HUES6 (cell line): ENCODE measurements around the gene TGFB1I1.

Source experiments
- H3K27ac ChIP-seq: 2 replicates; pipeline ENCODE4 v1.7.0; 2013; ENCODE audit warnings: low read depth, mild to moderate bottlenecking, low read length, inconsistent platforms
- H3K27me3 ChIP-seq: 2 replicates; pipeline ENCODE4 v1.6.1; 2013; ENCODE audit warnings: low read length; ENCODE audit not compliant: control insufficient read depth, insufficient read depth
- H3K36me3 ChIP-seq: 2 replicates; pipeline ENCODE4 v1.6.1; 2013; ENCODE audit warnings: low read length; ENCODE audit not compliant: control insufficient read depth, insufficient read depth
- H3K4me1 ChIP-seq: 2 replicates; pipeline ENCODE4 v1.6.1; 2013; ENCODE audit warnings: low read length; ENCODE audit not compliant: control insufficient read depth, insufficient read depth
- H3K4me3 ChIP-seq: 2 replicates; pipeline ENCODE4 v1.5.1; 2013; ENCODE audit warnings: low read depth, low read length
- H3K9ac ChIP-seq: one replicate; pipeline ENCODE4 v1.6.1; 2013; ENCODE audit warnings: mild to moderate bottlenecking, low read length
- H3K9me3 ChIP-seq: 2 replicates; pipeline ENCODE4 v1.6.1; 2013; ENCODE audit warnings: low read depth, low read length; ENCODE audit not compliant: control insufficient read depth, insufficient read depth

Gene TGFB1I1

GRCh38 chr16:31471875-31472708 lies at the start of gene TGFB1I1:
TSS of gene TGFB1I1 (plus strand) at chr16:31472152. CDS start at chr16:31472189, 37 bp downstream.
- Histone ChIP-seq H3K9ac (peak within 1 kb of the TSS; percentile 87), H3K4me3 (peak within 1 kb of the TSS; percentile 92), H3K27me3 (peaks cover 31% of the 10 kb centered on the region)

GRCh38 chr16:31423241-31423640 lies 48.7 kb upstream of the TGFB1I1 start:
- H3K27ac ChIP-seq = no peak overlapping the region
- no peaks in the 10 kb centered on the region for H3K36me3 ChIP-seq
- H3K9me3 ChIP-seq = no peaks in the 10 kb centered on the region
- H3K9ac ChIP-seq = no peak overlapping the region
- no peaks in the 10 kb centered on the region for H3K4me1 ChIP-seq
- peaks cover 29% of the 10 kb centered on the region for H3K27me3 ChIP-seq
- H3K4me3 ChIP-seq = no peak overlapping the region

More at GRCh38 chr16:31471875-31472708, at the start of gene TGFB1I1:
- 0 out of 2 replicates have a peak within 1 kb of the TSS, but pooled peaks have one; percentile 46 for H3K27ac ChIP-seq
- H3K4me1 ChIP-seq = peaks cover 11% of the 10 kb centered on the region
- peaks cover 5% of the 10 kb centered on the region for H3K36me3 ChIP-seq
- H3K9me3 ChIP-seq = no peaks in the 10 kb centered on the region

GRCh38 chr16:31423801-31424200 lies 48.2 kb upstream of the TGFB1I1 start:
- Histone ChIP-seq H3K4me3 (no peak overlapping the region), H3K9me3 (no peaks in the 10 kb centered on the region), H3K9ac (no peak overlapping the region), H3K27ac (no peak overlapping the region), H3K4me1 (no peaks in the 10 kb centered on the region), H3K36me3 (no peaks in the 10 kb centered on the region), H3K27me3 (peaks cover 34% of the 10 kb centered on the region)

GRCh38 chr16:31427441-31428278 lies 44.3 kb upstream of the TGFB1I1 start:
- H3K9me3 ChIP-seq = no peaks in the 10 kb centered on the region
- H3K4me3 ChIP-seq = no peak overlapping the region; the same call in 1 of the 2 replicates
- H3K36me3 ChIP-seq = no peaks in the 10 kb centered on the region
- H3K27ac ChIP-seq = no peak overlapping the region
- no peak overlapping the region for H3K9ac ChIP-seq
- peaks cover 34% of the 10 kb centered on the region for H3K27me3 ChIP-seq
- peaks cover 8% of the 10 kb centered on the region; the same call in 1 of the 2 replicates for H3K4me1 ChIP-seq

GRCh38 chr16:31428279-31428597 lies 43.7 kb upstream of the TGFB1I1 start, which contains the start of gene COX6A2:
TSS of gene COX6A2 (minus strand) at chr16:31428360. CDS start at chr16:31428325, 35 bp downstream.
- peaks cover 8% of the 10 kb centered on the region; the same call in 1 of the 2 replicates for H3K4me1 ChIP-seq
- H3K9me3 ChIP-seq = no peaks in the 10 kb centered on the region
- H3K4me3 ChIP-seq = no peak within 1 kb of the TSS; the same call in 1 of the 2 replicates
- no peaks in the 10 kb centered on the region for H3K36me3 ChIP-seq
- H3K27ac ChIP-seq = no peak within 1 kb of the TSS
- no peak within 1 kb of the TSS for H3K9ac ChIP-seq
- peaks cover 28% of the 10 kb centered on the region for H3K27me3 ChIP-seq

- no peak overlapping the region for H3K4me3 ChIP-seq
- no peaks in the 10 kb centered on the region for H3K9me3 ChIP-seq
- no peak overlapping the region for H3K27ac ChIP-seq
- no peak overlapping the region for H3K9ac ChIP-seq
- H3K27me3 ChIP-seq = peaks cover 27% of the 10 kb centered on the region; the same call in 1 of the 2 replicates
- H3K4me1 ChIP-seq = peaks cover 8% of the 10 kb centered on the region; the same call in 1 of the 2 replicates
- no peaks in the 10 kb centered on the region for H3K36me3 ChIP-seq
Observed at GRCh38 chr16:31428638-31429247, 43.2 kb upstream of the TGFB1I1 start.

GRCh38 chr16:31429314-31429713 lies 42.6 kb upstream of the TGFB1I1 start:
- H3K27ac ChIP-seq = no peak overlapping the region
- no peak overlapping the region for H3K4me3 ChIP-seq
- H3K36me3 ChIP-seq = no peaks in the 10 kb centered on the region
- no peaks in the 10 kb centered on the region for H3K9me3 ChIP-seq
- H3K9ac ChIP-seq = no peak overlapping the region
- H3K4me1 ChIP-seq = peaks cover 8% of the 10 kb centered on the region; the same call in 1 of the 2 replicates
- H3K27me3 ChIP-seq = peaks cover 27% of the 10 kb centered on the region; the same call in 1 of the 2 replicates

GRCh38 chr16:31429796-31430195 lies 42.2 kb upstream of the TGFB1I1 start:
- H3K36me3 ChIP-seq = no peaks in the 10 kb centered on the region
- H3K27ac ChIP-seq = no peak overlapping the region
- no peak overlapping the region for H3K9ac ChIP-seq
- H3K9me3 ChIP-seq = no peaks in the 10 kb centered on the region
- peaks cover 27% of the 10 kb centered on the region; the same call in 1 of the 2 replicates for H3K27me3 ChIP-seq
- H3K4me3 ChIP-seq = no peak overlapping the region
- H3K4me1 ChIP-seq = peaks cover 8% of the 10 kb centered on the region; the same call in 1 of the 2 replicates

GRCh38 chr16:31430380-31431052 lies 41.4 kb upstream of the TGFB1I1 start:
- Histone ChIP-seq H3K9me3 (no peaks in the 10 kb centered on the region), H3K27ac (no peak overlapping the region), H3K4me1 (peaks cover 12% of the 10 kb centered on the region), H3K9ac (no peak overlapping the region), H3K36me3 (no peaks in the 10 kb centered on the region), H3K4me3 (no peak overlapping the region), H3K27me3 (peaks cover 27% of the 10 kb centered on the region; the same call in 1 of the 2 replicates)
